Retina (tissue), 1 donor: ENCODE data around the gene PRR30.
"Not testable (repeated sequence)": the region's sequence is repeated elsewhere in the genome, so short reads cannot be mapped to it uniquely, and the experiment has no call there.

Source experiments
- DNase-seq: peaks from one replicate; pipeline ENCODE4 v3.0.0-alpha.2; 2016

Gene PRR30

DNA sequence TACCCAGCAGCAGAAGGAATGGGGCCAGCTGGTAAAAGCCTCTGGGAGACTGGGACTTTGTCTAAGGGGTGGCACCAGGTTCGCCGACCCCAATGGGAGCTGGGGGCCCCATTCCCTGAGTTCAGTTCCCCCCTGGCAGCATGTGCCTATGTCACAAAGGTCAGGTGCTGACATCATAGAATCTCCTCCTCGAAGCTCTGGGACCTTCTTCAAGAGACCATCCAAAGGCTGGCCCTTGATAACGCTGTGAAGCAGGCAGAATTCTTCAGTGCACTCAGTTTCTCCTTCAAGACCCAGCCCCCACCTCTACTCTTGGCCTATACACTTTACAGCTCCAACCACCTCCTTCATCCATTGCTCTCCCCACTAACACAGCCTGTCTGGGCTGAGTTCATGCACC is at the start of gene PRR30:
PRR30 (minus strand) TSS at position 101 of the 400 bp plus-strand sequence. CDS start 1,081 bp downstream, outside the sequence.
- DNase-seq, result no peak

DNA sequence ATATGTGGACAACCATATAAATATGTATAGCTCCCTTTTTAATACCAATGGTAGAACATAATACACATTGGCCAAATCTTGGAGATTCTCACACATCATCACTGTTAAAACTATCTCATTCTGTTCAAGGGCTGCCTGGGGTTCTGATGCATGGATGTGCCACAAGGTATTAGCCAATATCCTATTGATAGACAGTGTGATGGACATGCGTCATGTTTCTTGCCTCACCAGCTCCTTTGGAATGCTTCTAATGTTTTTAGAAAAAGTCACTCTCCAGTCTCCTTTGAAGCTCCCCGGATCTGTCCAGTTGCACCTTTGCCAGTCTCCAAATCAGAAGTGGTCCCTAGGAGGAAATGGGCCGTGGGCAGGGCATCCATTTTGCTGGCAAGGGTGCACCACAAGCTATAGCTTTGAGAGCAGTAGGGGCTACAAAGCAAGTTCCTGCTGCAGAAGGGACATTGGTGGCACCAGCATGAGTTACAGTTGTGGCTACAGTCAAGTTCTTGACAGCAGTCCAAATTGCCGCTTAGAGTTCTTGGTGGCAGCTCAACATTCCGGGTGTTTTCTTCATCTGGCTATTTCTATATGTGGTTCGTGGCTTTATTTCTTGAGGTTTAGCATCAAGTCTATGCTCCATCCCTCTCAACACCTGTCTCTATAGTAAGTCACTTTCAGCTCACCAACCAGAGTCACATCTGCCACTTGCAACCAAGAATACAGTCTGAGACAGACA is 47.6 kb upstream of the PRR30 start:
- no peak for DNase-seq

DNA sequence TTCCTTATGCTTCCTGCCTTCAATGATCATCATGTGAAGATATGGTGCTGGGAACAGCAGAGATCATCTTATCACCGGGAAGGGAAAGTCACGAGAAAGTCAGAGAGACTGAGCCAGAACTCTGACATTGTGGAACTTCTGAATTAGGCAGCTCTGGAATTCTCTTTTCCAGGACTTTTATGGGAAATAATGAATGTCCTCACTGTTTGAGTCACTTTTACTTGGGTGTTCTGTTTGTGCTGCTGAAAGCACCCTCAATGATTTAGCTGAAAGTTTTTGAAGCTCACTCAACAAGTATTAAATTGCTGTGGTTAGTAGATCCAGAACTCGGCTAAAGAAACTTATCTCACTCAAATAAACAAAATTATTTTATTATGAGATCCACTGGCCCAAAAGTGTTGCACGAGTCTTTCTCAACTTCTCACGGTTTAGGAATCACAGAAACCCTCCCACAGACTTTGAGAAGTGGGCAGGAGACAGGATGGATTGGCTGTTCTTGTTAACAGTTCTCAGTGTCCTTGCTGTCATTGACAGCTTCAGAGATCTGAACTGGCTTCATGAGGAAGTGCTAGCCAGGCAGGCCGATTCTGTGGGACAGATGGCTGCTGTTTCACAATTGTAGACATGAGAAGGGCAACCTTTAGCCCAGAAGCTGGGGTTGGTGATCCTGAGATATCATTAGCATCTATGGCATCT is 46.3 kb upstream of the PRR30 start:
- DNase-seq, result no peak

DNA sequence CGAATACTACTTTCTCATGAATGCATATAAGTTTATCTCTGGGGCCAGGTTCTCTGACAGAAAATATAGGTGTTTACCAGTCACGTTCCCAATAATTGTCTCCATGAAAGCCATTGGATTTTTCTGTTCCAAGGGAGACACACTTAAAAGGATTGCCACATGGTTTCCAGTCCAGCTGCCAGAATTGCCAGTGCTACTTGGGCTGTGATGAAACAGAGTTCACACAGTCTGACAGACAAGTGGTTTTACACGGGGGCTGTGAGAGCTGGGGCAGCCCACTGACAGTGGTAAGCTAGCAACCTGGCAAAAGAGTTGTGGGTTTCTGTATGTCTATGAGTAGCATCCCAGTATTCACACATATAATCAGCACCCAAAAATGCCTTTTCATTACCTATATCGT is 44.9 kb upstream of the PRR30 start:
- DNase-seq, result no peak

DNA sequence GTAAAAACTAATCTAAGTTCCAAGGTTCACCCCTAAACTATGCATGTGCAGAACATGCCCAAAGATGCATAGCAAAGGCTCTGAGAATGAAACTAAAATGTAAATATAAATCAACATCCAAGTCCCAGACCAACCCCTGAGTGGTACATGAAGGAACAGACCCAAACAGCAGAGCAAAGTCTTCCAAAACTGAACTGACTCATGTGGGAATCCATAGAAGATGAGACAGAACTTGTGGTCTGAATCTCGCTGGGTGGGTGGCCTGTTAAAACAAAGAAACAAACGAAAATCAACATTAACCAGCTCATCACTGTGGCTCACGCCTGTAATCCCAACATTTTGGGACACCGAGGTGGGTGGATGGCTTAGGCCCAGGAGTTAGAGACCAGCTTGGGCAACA is 43.1 kb upstream of the PRR30 start:
- DNase-seq, result no peak

DNA sequence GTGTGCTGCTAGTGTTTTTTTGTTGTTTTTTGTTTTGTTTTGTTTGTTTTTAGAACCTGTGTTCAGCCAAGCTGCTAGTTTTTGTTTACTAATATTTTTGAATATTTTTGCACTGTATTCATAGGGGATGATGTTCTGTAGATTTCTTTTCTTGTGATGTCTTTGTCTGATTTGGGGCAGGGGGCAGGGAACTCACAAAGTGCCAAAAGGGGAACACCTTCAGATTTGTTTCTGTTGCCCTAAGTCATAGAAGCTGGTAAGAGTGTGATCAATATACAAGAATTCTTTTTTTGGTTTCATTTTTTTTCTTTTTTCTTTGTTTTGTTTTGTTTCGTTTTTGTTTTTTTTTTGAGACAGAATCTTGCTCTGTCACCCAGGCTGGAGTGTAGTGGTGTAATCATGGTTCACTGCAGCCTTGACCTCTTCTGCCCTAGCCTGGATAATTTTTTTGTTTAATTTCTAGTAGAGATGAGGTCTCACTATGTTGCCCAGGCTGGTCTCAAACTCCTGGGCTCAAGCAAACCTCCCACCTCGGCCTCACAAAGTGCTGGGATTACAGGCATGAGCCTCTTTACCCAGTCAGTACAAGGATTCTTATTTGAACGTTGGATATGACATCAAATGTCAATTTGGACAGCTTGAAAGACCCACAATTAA is 40.3 kb upstream of the PRR30 start:
- DNase-seq, result no peak

DNA sequence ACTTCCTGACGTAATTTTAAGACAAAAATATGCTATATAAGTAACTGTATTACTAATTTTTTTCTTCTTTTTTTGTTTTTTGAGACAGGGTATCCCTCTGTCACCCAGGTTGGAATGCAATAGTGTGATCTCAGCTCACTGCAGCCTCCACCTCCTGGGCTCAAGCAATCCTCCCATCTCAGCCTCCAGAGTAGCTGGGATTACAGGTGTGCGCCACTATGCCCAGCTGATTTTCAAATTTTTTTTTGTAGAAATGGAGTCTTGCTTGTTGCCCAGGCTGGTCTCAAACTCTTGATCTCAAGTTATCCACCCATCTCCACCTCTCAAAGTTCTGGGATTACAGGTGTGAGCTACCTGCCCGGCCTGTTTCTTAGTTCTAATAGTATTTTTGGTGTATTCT is 39.3 kb upstream of the PRR30 start:
- no peak for DNase-seq

DNA sequence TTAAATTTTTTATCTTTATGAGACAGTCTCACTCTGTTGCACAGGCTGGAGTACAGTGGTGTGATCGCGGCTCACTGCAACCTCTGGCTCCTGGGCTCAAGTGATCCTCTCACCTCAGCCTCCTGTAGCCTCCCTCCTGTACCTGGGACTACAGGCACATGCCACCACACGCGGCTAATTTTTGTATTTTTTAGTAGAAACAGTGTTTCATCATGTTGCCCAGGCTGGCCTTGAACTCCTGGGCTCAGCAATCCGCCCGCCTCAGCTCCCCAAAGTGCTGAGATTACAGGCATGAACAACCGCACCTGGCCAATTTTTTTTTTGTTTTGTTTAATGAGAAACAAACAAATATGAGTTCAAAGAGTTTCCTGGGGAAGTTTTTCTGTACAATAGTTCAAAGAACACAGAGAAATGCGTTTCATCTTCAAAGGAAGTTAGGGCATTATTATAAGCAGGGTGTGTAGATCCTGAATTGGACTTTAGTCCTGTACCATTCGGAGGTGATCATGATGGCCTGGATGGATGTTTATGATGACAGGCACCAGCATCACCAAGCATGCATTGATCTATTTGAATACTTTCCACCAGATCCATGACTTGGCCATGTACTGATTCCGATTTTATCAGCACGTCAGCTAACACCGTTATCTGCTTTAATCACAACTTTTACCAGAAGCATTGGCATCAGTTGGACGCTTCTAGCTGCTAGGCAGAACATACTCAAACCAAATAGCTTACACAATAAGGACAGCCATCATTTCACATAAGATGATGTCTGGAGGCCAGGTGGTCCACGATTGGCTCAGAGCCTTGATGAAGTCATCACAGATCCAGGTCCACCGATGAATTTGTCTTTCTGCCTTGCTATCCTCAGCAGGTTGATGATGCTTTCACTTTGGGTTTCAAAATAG is 38.5 kb upstream of the PRR30 start:
- DNase-seq, result no peak

DNA sequence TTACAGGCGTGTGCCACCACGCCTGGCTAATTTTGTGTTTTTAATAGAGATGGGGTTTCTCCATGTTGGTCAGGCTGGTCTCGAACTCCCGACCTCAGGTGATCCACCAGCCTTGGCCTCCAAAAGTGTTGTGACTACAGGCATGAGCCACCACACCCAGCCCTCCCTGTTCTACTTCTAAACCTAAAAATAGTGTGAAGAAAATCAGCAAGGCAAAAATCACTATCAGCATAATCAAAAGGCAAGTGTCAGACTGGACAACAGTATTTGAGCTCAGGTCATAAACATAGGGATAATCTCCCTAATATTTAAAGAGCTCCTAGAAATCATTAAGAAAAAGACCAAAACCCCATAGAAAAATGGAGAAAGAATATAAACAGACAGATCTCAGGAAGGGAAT is 36.6 kb upstream of the PRR30 start:
- not testable (repeated sequence) for DNase-seq

DNA sequence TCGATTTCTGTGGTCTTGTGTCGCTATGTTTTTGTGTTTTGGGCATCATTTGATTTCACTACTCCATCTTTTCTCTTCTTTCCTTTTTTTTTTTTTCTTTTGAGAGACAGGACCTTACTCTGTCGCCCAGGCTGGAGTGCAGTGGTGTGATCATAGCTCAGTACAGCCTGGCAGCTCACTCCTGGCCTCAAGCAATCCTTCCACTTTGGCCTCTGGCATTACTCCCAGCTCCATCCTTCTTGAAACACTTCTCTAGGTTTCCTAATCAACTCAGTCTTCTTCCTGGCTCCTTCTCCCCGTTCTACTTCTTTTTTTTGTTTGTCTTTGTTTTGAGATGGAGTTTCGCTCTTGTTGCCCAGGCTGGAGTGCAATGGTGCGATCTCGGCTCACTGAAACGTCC is 36.1 kb upstream of the PRR30 start:
- DNase-seq, result no peak

DNA sequence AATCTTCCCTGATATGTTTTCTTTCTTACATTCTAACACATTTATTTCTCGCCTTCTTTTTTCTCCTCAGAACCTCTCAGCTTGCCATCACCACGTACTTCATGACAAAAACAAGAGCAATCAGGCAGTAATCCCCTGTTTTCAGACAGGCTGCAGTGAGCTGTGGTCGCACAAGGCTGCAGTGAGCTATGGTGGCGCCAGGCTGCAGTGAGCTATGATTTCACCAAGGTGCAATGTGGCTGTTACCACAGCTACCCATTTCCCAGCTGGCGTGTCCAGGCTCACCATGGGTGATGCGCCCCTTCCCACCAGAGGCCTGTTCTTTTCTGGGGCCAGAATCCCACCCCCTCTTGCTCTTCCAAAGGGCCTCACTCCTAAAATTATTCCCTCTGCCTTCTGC is 35.4 kb upstream of the PRR30 start:
- DNase-seq, result no peak

DNA sequence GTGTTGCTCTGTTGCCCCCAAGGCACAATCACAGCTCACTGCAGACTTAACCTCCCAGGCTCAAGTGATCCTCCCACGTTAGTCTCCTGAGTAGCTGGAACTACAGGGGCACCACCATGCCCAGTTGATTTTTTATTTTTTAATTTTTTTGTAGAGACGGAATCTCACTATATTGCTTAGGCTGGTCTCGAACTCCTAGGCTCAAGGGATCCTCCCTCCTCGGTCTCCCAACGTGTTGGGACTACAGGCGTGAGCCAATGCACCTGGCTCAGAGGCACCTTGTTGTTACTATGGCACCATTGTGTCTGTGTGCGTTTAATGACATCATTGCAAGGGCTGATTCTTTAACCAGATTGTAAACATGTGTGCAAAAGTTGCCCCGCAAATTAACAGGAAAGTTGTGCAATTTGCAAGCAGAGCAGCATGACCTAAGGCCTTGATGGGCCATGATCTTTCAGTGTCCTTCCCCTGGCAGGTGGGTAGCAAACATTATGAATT is 32.2 kb upstream of the PRR30 start:
- no peak for DNase-seq

DNA sequence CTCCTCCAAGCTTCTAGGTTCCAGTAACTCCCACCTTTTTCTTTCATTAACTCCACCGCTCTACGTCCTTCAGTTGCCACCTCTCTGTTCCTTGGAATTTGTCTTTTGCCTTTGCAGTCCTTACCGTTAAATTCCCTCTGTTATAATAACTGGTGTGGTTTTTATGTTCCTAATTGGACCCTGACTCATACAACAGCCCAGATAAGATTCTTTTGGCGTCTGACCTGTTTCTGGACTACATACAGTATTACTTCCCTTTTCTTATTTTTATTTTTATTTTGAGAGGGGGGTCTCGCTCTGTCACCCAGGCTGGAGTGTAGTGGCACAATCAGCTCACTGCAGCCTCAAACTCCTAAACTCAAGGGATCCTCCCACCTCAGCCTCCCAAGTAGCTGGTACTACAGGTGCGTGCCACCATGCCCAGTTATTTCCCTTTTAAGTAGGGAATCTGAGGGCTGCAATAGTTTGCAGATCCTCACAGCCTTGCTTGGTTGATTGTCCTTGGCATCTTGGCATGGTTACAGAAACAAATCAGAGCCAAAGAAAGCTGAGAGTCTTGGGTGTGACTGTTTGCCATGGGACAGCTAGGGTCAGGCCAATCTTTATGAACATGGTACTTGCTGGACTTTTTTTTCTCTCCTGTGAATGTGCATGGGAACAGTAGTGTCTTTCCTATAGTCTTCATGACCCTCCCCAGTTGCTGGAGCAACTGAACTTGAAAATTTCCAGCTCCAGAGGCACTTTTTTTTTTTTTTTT is 31.5 kb upstream of the PRR30 start:
- no peak for DNase-seq

DNA sequence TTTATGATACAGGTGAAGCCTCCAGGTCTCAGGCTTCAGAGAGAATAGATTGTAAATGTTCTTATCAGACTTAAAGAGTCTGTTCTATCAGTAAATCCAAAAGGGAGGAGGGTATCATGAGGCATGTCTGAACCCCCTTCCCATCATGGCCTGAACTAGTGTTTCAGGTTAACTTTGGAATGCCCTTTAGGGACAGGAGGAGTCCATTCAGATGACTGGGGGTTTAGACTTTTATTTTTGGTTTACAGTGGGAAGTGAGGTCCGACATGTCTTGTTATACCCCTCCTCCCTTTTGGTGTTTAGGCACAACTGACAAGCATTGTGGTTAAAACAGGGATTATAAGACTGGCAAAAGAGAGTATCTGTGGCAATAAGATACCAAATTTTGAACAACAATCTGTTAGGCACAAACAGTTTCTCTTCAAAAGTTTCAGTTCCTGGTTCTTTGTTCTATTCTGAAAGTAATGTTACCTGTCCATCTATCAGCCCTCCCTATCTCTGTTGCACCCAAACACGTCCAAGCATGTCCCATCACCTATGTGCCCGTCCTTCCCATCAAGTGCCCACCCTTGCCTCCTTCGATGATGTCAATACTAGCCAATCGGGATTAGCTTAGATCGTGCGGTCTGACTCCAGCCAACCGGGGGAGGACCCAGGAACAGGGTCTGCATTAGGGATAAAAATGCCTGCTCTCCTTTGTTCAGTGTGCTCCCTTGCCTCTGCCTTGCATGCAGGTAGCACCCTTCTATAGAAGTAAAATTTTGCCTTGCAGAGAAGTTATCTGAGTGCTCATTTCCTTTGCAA is 26.0 kb upstream of the PRR30 start:
- DNase-seq, result no peak

DNA sequence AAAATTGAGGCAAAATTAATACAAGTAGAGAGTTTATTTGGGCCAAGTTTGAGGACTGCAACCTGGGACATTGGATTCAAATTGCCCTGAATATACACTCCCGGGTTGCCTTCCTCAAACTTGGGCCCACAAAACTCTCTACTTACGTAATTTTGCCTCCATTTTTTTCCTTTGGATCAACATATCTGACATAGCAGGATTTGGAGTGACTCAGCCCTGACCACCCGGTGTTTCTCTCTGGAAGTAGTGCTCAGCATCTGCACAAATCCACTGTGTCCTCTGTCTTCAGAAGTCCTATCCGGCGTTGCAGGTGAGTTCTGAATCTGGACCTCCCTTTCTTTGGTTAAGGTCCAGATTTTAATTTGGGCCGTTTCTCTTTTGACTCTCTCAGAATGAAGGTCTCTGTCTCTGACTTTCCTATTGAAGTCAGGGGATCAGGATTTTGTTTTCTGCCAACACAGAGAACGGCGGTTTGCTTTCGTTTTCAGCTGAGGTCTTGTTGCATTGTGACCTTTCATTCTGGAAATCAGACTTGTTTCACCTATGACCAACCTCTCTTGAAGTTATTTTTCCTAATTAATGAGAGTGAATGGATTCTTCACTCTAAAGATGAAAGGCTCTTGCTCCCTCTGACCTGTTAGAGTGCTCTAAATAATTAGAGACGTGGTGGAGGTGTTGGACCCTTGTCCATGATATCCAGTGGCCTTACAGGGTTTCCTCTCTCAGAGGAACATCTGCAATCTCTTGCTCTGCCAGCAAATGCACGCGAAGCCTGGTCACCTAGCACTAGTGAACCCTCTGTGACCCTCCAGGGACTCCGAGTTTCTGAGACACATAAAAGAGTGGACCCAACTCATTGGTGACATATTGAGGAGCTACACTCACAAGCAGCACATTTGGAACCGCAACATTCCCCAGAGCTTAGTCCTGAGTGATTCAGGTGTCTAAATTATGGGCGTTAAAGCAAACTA is 23.2 kb upstream of the PRR30 start:
- no peak for DNase-seq

DNA sequence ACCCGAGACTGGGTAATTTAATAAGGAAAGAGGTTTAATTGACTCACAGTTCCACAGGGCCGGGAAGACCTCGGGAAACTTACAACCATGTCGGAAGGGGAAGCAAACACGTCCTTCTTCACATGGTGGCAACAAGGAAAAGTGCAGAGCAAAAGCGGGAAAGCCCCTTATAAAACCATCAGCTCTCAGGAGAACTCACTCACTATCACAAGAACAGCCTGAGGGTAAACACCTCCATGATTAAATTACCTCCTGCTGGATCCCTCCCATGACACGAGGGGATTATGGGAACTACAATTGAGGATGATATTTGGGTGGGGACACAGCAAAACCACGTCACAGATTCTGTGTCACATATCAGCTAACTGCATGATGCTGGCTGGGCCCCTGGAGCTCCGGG is 21.0 kb upstream of the PRR30 start:
- DNase-seq, result no peak

DNA sequence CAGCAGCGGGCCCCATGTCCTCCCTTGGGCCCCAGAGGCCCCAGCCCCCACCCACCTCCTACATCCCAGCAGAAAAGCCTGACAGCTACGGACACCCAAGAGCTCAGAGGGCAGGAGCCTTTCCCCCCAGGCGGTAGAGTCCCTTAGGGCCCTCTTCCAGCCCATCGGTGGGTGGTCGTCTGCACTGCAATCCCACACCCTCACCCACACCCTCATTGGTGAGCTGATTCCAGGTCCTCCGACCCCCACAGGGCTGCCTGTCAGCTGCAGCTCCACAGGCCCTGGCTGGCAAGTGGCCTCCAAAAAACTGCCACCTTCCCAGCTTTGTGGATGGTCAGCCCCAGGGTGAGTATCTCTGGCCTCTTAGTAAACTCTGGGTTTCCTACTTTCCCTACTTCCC is 20.1 kb upstream of the PRR30 start:
- no peak for DNase-seq

DNA sequence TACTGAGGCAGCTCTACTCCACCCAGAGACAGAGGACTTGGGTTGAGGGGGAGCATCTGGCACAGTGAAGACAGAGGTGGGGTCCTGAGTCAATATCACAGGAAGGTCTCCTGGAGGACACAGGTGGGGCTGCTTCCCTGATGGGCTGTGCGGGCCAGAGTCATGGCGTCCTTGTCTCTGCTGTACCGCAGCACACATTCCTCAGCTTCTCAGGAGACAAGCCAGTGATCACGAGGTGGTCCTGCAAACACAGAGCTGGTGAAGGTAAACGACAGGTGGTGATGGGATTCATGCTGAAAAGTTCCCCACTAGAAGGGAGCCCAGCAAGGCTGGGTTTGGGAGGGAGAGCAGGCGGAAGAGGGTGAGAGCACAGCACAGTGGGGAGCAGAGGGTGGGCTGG is 19.3 kb upstream of the PRR30 start:
- DNase-seq, result no peak

DNA sequence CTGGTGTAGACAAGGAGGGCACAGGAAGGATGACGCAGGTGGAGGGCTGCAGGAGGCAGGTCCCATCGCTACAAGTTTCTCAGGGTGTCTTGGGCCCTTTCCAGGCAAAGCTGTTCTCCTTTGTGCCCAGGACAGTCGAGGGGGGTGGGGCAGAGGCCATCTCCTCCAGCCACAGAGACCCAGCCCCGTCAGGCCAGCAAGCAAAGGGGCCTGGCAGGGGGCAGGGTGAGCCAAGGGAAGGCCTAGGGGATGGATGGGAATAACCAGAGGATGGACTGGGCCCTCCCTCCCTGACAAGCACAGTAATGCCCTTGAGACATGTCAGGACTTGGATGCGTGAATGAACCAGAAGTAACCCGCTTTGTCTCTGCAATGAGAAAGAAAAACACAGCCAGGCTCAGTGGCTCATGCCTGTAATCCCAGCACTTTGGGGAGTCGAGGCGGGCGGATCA is 15.9 kb upstream of the PRR30 start:
- no peak for DNase-seq

DNA sequence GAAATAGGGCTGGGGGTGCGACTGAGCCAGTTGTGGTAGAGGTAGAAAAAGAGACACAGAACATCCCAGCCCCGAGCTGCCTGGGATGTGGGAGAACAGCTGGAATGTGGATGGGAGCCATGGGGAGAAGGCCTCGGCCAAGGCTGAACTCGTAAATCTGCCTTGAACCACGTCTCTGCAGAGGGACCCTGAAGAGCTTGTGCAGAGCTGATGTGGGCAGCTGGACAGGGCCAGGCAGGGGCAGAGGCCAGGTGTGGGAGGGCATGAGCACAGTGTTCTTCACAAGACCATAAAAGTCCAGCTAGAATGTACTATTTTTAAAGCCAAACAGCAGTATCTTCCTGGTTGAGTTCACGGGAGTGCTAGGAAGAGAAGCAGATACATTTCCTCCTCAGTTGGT is 15.3 kb upstream of the PRR30 start:
- DNase-seq, result no peak
